ENCODE data around the gene GRPEL1.

DNA sequence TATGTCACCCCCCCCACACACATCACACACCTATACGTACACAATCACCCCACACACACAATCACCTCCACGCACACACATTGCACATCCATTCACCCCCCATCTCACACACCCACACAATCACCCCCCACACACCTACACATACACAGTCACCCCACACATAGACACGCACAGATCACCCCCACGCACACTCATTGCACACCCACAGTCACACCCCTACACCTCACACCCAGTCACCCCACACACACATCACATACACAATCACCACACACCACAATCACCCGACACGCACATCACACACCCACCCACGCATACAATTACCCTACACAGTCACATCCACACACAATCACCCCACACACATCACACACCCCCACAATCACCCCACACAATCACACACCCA is 40.6 kb downstream of the GRPEL1 start:
- TF ChIP-seq CTCF (IDR thresholded peaks at IDR 0.05; ENCODE audit: low read depth, low read length, poor library complexity, severe bottlenecking) (no peak), EZH2phosphoT487 (IDR thresholded peaks at IDR 0.05; ENCODE audit: borderline replicate concordance, low read length) (no peak)
